Keratinocyte (primary cell): ENCODE measurements around the gene ARHGEF2.

ENCODE experiments used
- EZH2 ChIP-seq: IDR thresholded peaks from one replicate; pipeline ENCODE4 v1.6.1; 2012; ENCODE audit warnings: inconsistent platforms, mild to moderate bottlenecking, low read length, moderate library complexity
- TF ChIP-seq, protein P1 (sequence below), 3 experiments: IDR thresholded peaks in 1 of 3; conservative IDR thresholded peaks in 1 of 3; optimal IDR thresholded peaks in 1 of 3; 2 replicates in 2 of 3; 3 replicates in 1 of 3; pipeline versions ENCODE3 to v1.5.1; 2011; ENCODE audit warnings: low read length in 3 of 3, mild to moderate bottlenecking in 3 of 3, moderate library complexity in 2 of 3, control low read depth in 1 of 3, inconsistent platforms in 1 of 3; ENCODE audit not compliant: insufficient read depth in 2 of 3; ENCODE audit errors: extremely low read depth in 1 of 3

DNA sequence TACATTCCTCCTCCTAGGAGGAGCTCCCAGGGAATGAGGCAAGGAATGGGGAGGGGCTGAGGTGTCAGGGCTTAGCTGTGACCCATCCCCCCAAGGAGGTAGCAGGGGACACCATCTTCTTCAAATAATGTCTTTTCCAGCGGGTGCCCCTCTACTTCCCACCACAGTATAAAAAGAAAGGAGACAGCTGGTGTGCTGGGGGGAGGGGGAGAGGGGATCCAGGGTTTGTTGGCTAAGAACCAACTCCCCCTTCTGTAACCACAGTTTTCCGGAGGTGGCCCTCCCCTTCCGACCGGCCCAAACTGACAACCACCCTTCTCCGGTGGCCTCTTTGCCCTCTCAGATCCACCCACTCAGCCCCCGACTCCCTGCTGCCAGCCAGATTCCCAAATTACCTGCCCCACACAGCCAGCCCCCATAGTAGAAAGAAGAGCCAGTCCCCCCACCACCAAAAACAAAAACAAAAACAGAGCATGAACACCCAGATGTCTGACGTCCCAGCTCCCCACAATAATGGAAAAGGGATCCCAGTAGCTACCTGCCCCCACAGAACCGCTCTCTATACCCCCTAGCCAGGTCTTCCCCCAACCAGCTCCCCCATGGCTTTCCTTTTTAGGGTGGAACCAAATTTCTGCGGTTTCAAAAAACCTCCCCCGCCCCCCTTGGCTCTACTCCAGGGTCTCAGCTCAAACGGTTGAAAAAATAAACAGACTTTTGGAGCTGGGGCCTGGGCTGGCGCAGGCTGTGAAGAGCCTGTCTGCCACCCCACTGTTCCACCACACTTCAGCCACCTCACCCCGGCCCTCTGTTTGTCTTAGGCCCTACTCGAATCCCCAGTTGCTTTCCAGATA, 2.1 kb downstream of the ARHGEF2 start:
- TF ChIP-seq, protein P1, sequence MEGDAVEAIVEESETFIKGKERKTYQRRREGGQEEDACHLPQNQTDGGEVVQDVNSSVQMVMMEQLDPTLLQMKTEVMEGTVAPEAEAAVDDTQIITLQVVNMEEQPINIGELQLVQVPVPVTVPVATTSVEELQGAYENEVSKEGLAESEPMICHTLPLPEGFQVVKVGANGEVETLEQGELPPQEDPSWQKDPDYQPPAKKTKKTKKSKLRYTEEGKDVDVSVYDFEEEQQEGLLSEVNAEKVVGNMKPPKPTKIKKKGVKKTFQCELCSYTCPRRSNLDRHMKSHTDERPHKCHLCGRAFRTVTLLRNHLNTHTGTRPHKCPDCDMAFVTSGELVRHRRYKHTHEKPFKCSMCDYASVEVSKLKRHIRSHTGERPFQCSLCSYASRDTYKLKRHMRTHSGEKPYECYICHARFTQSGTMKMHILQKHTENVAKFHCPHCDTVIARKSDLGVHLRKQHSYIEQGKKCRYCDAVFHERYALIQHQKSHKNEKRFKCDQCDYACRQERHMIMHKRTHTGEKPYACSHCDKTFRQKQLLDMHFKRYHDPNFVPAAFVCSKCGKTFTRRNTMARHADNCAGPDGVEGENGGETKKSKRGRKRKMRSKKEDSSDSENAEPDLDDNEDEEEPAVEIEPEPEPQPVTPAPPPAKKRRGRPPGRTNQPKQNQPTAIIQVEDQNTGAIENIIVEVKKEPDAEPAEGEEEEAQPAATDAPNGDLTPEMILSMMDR (optimal IDR thresholded peaks at IDR 0.05 in 1 of 3, IDR thresholded peaks at IDR 0.05 in 1 of 3, conservative IDR thresholded peaks at IDR 0.05 in 1 of 3; ENCODE audit: extremely low read depth in 1 of 3, insufficient read depth in 2 of 3, low read length in 3 of 3) = no peak
- no peak for TF ChIP-seq EZH2
